HEK293 (cell line): ENCODE measurements around the gene CACNB2.

ENCODE experiments used
- CTCF ChIA-PET: fragments of 350-600 bp; formaldehyde crosslinking; extraction: SDS; loops from one replicate; lab custom pipeline; 2021; ENCODE audit warnings: antibody characterized with exemption; lab: Yijun Ruan, JAX
- POLR2A ChIA-PET: fragments of 300-600 bp; formaldehyde crosslinking; extraction: SDS; loops from one replicate; lab custom pipeline; 2020; ENCODE audit warnings: antibody characterized with exemption, inconsistent platforms; lab: Yijun Ruan, JAX
- H3K27ac ChIP-seq: fragments of 200-500 bp; sonication (Bioruptor generic); 2 replicates; pipeline ENCODE4 v1.5.1; 2014; ENCODE audit warnings: low read depth, low read length, control low read depth, inconsistent platforms; ENCODE audit errors: extremely low read depth
- H3K36me3 ChIP-seq, 2 experiments: fragments of 200-500 bp in 1 of 2; sonication (Bioruptor generic) in 1 of 2; 1 replicate in 1 of 2; 2 replicates in 1 of 2; pipeline ENCODE4 v1.5.1; 2014 to 2017; ENCODE audit warnings: inconsistent platforms in 2 of 2, low read length in 2 of 2; ENCODE audit not compliant: control insufficient read depth in 2 of 2, insufficient read depth in 1 of 2
- H3K4me1 ChIP-seq: fragments of 200-500 bp; sonication (Bioruptor generic); 2 replicates; pipeline ENCODE4 v1.5.1; 2014; ENCODE audit warnings: mild to moderate bottlenecking, low read length, inconsistent platforms; ENCODE audit not compliant: control insufficient read depth, insufficient read depth
- H3K4me3 ChIP-seq: 2 replicates; pipeline ENCODE4 v1.5.1; 2011; ENCODE audit warnings: low read depth, mild to moderate bottlenecking, control low read depth, low read length, moderate library complexity
- H3K9me3 ChIP-seq: fragments of 200-500 bp; sonication (Bioruptor generic); 2 replicates; pipeline ENCODE4 v1.5.1; 2014; ENCODE audit warnings: low read depth, low read length, inconsistent platforms; ENCODE audit not compliant: control insufficient read depth, insufficient read depth
- AEBP2 ChIP-seq: fragments of 450-650 bp; formaldehyde crosslinking; IDR thresholded peaks from 2 replicates; pipeline ENCODE4 v1.5.1; 2016; ENCODE audit warnings: missing biosample characterization, missing genetic modification characterization, borderline replicate concordance
- GLIS1 ChIP-seq: fragments of 450-650 bp; formaldehyde crosslinking; IDR thresholded peaks from 2 replicates; pipeline ENCODE4 v1.5.1; 2016; ENCODE audit warnings: missing biosample characterization, missing genetic modification characterization
- OSR2 ChIP-seq: fragments of 450-650 bp; formaldehyde crosslinking; IDR thresholded peaks from 2 replicates; pipeline ENCODE4 v1.5.1; 2016; ENCODE audit warnings: missing biosample characterization, missing genetic modification characterization
- SETDB1 ChIP-seq: IDR thresholded peaks from one replicate; pipeline ENCODE4 v1.6.1; 2017; ENCODE audit warnings: mild to moderate bottlenecking, low read length, moderate library complexity, mixed read lengths; ENCODE audit not compliant: insufficient read length
- YY2 ChIP-seq: fragments of 450-650 bp; formaldehyde crosslinking; IDR thresholded peaks from 2 replicates; pipeline ENCODE4 v1.5.1; 2016; ENCODE audit warnings: missing biosample characterization, missing genetic modification characterization
- ZBTB48 ChIP-seq: fragments of 450-650 bp; formaldehyde crosslinking; IDR thresholded peaks from 2 replicates; pipeline ENCODE4 v1.5.1; 2016; ENCODE audit warnings: missing biosample characterization, missing genetic modification characterization
- ZFP69B ChIP-seq: fragments of 450-650 bp; formaldehyde crosslinking; IDR thresholded peaks from 2 replicates; pipeline ENCODE4 v1.5.1; 2016; ENCODE audit warnings: missing biosample characterization, missing genetic modification characterization
- ZNF133 ChIP-seq: fragments of 450-650 bp; formaldehyde crosslinking; IDR thresholded peaks from 2 replicates; pipeline ENCODE4 v1.5.1; 2016; ENCODE audit warnings: missing biosample characterization, missing genetic modification characterization
- ZNF138 ChIP-seq: fragments of 450-650 bp; formaldehyde crosslinking; IDR thresholded peaks from 2 replicates; pipeline ENCODE4 v1.5.1; 2016; ENCODE audit warnings: missing biosample characterization, missing genetic modification characterization, borderline replicate concordance
- ZNF146 ChIP-seq: fragments of 450-650 bp; formaldehyde crosslinking; IDR thresholded peaks from 2 replicates; pipeline ENCODE4 v1.5.1; 2016; ENCODE audit warnings: missing biosample characterization, missing genetic modification characterization
- ZNF155 ChIP-seq: fragments of 450-650 bp; formaldehyde crosslinking; IDR thresholded peaks from 2 replicates; pipeline ENCODE4 v1.5.1; 2016; ENCODE audit warnings: missing biosample characterization, missing genetic modification characterization
- ZNF169 ChIP-seq: fragments of 450-650 bp; formaldehyde crosslinking; IDR thresholded peaks from 2 replicates; pipeline ENCODE4 v1.5.1; 2016; ENCODE audit warnings: missing biosample characterization, missing genetic modification characterization
- ZNF174 ChIP-seq: fragments of 450-650 bp; formaldehyde crosslinking; IDR thresholded peaks from 2 replicates; pipeline ENCODE4 v1.5.0; 2017; ENCODE audit warnings: missing biosample characterization, mild to moderate bottlenecking, missing genetic modification characterization
- ZNF23 ChIP-seq: fragments of 450-650 bp; formaldehyde crosslinking; IDR thresholded peaks from 2 replicates; pipeline ENCODE4 v1.5.1; 2016; ENCODE audit warnings: missing biosample characterization, missing genetic modification characterization, borderline replicate concordance
- ZNF266 ChIP-seq: fragments of 450-650 bp; formaldehyde crosslinking; IDR thresholded peaks from 2 replicates; pipeline ENCODE4 v1.5.1; 2016; ENCODE audit warnings: missing biosample characterization, missing genetic modification characterization, low read depth
- ZNF280C ChIP-seq: fragments of 450-650 bp; formaldehyde crosslinking; IDR thresholded peaks from 2 replicates; pipeline ENCODE4 v1.5.1; 2016; ENCODE audit warnings: missing biosample characterization, missing genetic modification characterization
- ZNF341 ChIP-seq: fragments of 450-650 bp; formaldehyde crosslinking; IDR thresholded peaks from 2 replicates; pipeline ENCODE4; 2016; ENCODE audit warnings: low read depth, missing biosample characterization, missing genetic modification characterization
- ZNF404 ChIP-seq: fragments of 450-650 bp; formaldehyde crosslinking; IDR thresholded peaks from 2 replicates; pipeline ENCODE4 v1.5.1; 2017; ENCODE audit warnings: missing biosample characterization, missing genetic modification characterization
- ZNF433 ChIP-seq: fragments of 450-650 bp; formaldehyde crosslinking; IDR thresholded peaks from 2 replicates; pipeline ENCODE4 v1.5.1; 2016; ENCODE audit warnings: missing biosample characterization, missing genetic modification characterization, low read depth
- ZNF561 ChIP-seq: fragments of 450-650 bp; IDR thresholded peaks from 2 replicates; pipeline ENCODE4 v1.5.1; 2018; ENCODE audit warnings: missing biosample characterization, missing genetic modification characterization, borderline replicate concordance
- ZNF596 ChIP-seq: fragments of 450-650 bp; IDR thresholded peaks from 2 replicates; pipeline ENCODE4 v1.5.0; 2018; ENCODE audit warnings: missing biosample characterization, mild to moderate bottlenecking, missing genetic modification characterization, moderate library complexity
- ZNF600 ChIP-seq: fragments of 450-650 bp; formaldehyde crosslinking; IDR thresholded peaks from 2 replicates; pipeline ENCODE4 v1.5.1; 2016; ENCODE audit warnings: missing biosample characterization, missing genetic modification characterization
- ZNF610 ChIP-seq: fragments of 450-650 bp; formaldehyde crosslinking; IDR thresholded peaks from 2 replicates; pipeline ENCODE4 v1.5.1; 2016; ENCODE audit warnings: missing biosample characterization, missing genetic modification characterization, borderline replicate concordance
- ZNF654 ChIP-seq: fragments of 450-650 bp; formaldehyde crosslinking; IDR thresholded peaks from 2 replicates; pipeline ENCODE4 v1.5.1; 2016; ENCODE audit warnings: low read depth, missing biosample characterization, missing genetic modification characterization
- ZNF658 ChIP-seq: fragments of 450-650 bp; formaldehyde crosslinking; IDR thresholded peaks from 2 replicates; pipeline ENCODE4; 2016; ENCODE audit warnings: missing biosample characterization, missing genetic modification characterization
- ZNF785 ChIP-seq: fragments of 450-650 bp; formaldehyde crosslinking; IDR thresholded peaks from 2 replicates; pipeline ENCODE4 v1.5.1; 2016; ENCODE audit warnings: missing biosample characterization, missing genetic modification characterization
- ZNF791 ChIP-seq: fragments of 450-650 bp; formaldehyde crosslinking; IDR thresholded peaks from 2 replicates; pipeline ENCODE4 v1.5.1; 2016; ENCODE audit warnings: missing biosample characterization, missing genetic modification characterization
- ZSCAN5A ChIP-seq: fragments of 450-650 bp; formaldehyde crosslinking; IDR thresholded peaks from 2 replicates; pipeline ENCODE4 v1.5.1; 2016; ENCODE audit warnings: missing biosample characterization, missing genetic modification characterization
- ZXDB ChIP-seq: fragments of 450-650 bp; formaldehyde crosslinking; IDR thresholded peaks from 2 replicates; pipeline ENCODE4 v1.5.1; 2016; ENCODE audit warnings: missing biosample characterization, missing genetic modification characterization

The CACNB2 gene

GRCh38 chr10:18446205-18446604, 306.0 kb downstream of the CACNB2 start (continued):
- TF ChIP-seq SETDB1 (no peak), ZNF23 (tag by site-specific recombination) (no peak), AEBP2 (tag by site-specific recombination) (no peak)

- no peaks in the 10 kb centered on the region for H3K4me1 ChIP-seq
- POLR2A ChIA-PET: no interaction called here
- H3K27ac ChIP-seq: no peak overlapping the region
- CTCF ChIA-PET: no interaction called here
- H3K36me3 ChIP-seq: no peaks in the 10 kb centered on the region
- H3K4me3 ChIP-seq: no peak overlapping the region
- TF ChIP-seq ZNF341 (tag by site-specific recombination): no peak
- TF ChIP-seq YY2 (tag by site-specific recombination): no peak
- TF ChIP-seq ZNF138 (tag by site-specific recombination): no peak
- no peak for TF ChIP-seq ZNF155 (tag by site-specific recombination)
- no peak for TF ChIP-seq ZNF169
- no peak for TF ChIP-seq ZBTB48
- no peak for TF ChIP-seq ZXDB (tag by site-specific recombination)
- no peak for TF ChIP-seq ZNF433 (tag by site-specific recombination)
- TF ChIP-seq ZNF280C (tag by site-specific recombination): no peak
- TF ChIP-seq ZNF174: no peak
- no peak for TF ChIP-seq ZNF561 (tag by site-specific recombination)
- TF ChIP-seq ZNF791 (tag by site-specific recombination): no peak
- TF ChIP-seq ZNF596: no peak
- no peak for TF ChIP-seq ZNF404 (tag by site-specific recombination)
- no peak for TF ChIP-seq ZNF146
- no peaks in the 10 kb centered on the region for H3K9me3 ChIP-seq
Observed at GRCh38 chr10:18449611-18450026, 309.4 kb downstream of the CACNB2 start.

GRCh38 chr10:18450298-18450697, 310.1 kb downstream of the CACNB2 start:
- H3K4me1 ChIP-seq: no peaks in the 10 kb centered on the region
- TF ChIP-seq ZSCAN5A (tag by site-specific recombination) (no peak), ZNF341 (tag by site-specific recombination) (no peak), ZNF600 (no peak), ZFP69B (no peak), ZNF654 (no peak), ZNF266 (tag by site-specific recombination) (no peak), ZNF658 (tag by site-specific recombination) (no peak), ZNF610 (tag by site-specific recombination) (no peak), GLIS1 (tag by site-specific recombination) (no peak), ZNF133 (tag by site-specific recombination) (no peak), ZNF785 (tag by site-specific recombination) (no peak), OSR2 (tag by site-specific recombination) (no peak), ZNF561 (tag by site-specific recombination) (no peak)
- TF ChIP-seq, all 188 proteins: peak for 0
- no peak overlapping the region for H3K4me3 ChIP-seq
- H3K9me3 ChIP-seq: no peaks in the 10 kb centered on the region
- POLR2A ChIA-PET: no interaction called here
- no peak overlapping the region for H3K27ac ChIP-seq
- CTCF ChIA-PET: no interaction called here
- no peaks in the 10 kb centered on the region for H3K36me3 ChIP-seq
